Measurements from ENCODE around the gene FATE1.
A peak's percentile ranks its signal among the peaks of the same experiment; 100 is the strongest.

The FATE1 gene

DNA sequence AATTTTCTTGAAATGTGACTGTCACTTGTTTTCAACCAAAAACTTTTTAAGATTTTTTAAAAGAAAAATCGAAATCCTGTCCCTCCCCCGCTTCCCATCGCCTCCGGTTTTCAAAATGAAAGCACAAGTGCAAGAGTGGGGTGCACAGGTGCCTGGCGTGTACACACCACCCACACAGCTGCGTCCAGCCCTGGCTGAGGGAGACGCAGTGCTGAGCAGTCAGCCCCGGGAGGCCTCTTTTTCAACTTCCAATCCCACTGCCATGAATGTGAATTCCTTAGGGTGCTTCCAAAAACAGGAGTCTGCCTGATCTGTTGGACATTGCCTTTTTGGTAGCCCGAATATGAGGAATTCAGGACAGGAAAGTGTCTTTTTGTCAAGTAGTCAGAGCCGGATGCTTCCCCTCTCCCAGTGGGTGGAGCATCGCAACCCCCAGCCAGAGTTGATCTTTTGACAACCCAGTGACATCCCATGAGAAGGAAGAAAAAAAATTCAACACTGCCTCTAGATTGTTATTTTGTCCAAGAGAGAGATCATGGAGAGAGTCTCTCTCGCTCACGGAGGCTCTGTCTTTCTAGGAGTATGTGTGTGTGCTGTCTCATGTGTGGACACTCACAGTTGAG is 11.7 kb upstream of the FATE1 start:
- no peak for DNase-seq

DNA sequence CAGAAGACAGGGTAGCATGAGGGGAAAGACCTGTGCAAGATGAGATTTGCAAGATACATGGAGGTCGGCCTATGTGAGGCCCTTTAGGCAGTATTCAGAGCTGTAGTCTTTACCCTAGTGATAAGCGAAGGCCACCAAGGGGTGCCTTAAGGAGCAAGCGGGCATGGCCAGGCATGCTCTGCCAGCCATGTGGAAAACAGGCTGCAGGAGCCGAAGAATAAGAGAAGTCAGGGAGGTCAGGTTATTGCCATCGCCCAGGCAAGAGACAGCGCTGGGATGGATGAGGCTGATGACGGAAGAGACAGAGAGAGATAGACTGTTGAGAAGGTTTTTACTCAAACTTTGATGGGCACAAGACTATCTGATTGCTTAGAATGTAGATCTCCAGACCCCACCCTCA is 7.0 kb upstream of the FATE1 start:
- DNase-seq: no peak

DNA sequence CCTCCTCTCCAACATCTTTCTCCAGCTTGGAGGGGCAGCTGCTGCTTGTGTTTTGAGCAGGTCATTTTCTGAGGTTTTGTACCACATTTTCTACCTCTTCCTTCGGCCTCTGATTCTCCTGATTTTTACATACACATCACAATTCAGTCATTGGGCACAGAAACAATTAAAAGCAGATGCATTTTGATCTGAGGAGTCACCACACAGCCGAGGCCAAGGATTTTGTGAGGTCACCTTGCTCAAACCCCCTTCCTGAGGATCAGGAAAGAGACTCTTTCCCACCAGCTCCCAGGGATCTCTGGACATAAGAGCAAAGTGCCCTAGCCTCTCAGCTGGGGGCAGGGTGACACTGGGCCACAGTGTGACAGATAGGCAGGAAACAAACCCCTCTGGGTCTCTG is 5.4 kb upstream of the FATE1 start:
- DNase-seq: no peak

DNA sequence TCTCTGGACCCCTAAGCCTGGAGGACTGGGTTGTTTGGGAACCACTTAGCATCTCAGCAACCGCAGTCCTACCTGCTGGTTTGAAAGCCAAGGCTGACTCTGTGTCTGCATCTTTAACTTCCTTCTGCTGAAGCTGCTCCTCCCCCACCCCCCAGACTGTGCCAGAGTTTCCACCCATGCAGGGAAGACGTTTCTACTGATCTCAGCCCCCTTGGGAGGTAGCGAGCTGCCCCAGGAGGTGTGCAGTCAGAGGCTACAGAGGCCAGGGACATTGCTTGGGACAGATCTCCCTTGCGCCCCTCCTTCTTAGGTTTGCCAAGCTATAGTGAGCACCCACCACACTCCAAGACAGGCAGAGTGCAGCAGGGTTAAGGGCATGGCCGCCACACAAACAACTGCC is 4.7 kb upstream of the FATE1 start:
- DNase-seq: no peak

DNA sequence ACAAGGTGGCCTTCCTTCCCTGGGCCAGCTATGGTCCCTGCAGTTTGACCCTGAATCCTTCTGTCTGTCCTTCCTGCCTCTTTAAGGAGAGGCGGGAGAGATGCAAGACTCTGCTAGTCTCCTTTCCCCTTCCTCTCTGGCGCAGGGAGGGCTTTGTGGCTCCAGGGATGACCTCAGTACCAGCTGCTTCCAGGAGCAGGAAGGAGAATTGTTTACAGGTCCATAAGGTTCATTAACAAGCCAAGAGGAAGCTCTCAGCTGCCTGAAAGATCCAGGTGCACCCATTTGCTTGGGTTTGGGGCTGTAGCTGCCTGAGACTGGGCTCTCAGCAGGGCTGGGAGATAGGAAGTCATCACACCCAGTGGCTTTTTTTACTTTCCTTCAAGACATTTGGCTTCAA is 4.0 kb upstream of the FATE1 start:
- DNase-seq: no peak

DNA sequence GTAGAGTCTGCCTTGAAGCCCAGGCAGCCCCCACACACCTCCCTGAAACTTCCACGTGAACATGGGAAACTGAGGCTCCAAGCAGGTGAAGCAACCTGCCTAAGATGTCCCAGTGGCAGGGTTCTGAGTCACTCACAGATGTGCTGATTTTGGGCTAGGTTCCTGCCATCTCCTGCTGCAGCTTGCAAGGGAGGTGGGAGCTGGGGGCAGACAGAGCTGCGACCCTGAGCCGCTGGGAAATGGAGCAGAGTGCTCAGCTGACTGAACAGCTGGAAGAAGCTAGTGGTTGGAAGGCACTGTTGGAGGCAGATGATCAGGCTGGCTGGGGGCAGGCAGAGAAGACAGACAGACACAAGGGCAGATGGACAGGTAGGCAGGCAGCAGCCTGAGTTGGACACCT is 3.6 kb upstream of the FATE1 start:
- DNase-seq: no peak

DNA sequence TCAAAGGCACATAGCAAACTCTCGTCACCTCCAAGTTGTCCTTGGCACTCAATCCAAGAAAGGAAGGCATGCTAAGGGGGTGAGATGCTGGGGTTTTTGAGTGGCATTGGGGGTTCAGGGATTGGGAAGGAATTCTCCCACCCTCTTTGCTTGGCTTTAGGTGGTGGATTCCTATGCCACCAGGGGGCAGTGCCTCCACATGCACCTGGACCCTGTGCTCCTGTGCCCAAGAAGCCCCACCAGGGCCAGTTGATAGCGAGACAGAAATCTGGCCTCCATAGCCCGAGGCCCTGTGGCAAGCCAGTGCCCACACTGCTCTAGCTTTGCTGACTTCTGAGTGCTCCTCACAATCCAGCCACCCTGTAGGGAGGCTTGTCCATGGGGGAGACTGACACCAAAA is 2.0 kb upstream of the FATE1 start:
- peak; percentile 30 for DNase-seq

DNA sequence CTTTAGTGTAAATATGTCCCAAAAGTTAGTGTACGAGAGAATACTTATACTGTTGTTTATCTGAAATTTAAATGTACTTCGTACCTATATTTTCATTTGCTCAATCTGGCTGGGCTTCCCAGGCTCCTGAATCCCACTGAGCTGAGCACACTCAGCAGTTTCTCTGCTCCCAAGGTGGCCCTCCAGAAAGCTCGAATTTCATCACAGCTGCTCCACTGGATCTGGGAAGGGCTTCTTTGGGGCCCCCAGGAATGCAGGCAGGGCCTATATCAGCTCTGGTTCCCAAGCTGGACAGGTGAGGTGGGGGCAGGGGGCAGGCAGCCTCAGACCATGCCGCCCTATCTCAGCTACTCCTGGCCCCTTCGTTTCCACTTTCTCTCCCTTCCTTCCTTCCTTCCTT is 1.5 kb upstream of the FATE1 start:
- DNase-seq: no peak

DNA sequence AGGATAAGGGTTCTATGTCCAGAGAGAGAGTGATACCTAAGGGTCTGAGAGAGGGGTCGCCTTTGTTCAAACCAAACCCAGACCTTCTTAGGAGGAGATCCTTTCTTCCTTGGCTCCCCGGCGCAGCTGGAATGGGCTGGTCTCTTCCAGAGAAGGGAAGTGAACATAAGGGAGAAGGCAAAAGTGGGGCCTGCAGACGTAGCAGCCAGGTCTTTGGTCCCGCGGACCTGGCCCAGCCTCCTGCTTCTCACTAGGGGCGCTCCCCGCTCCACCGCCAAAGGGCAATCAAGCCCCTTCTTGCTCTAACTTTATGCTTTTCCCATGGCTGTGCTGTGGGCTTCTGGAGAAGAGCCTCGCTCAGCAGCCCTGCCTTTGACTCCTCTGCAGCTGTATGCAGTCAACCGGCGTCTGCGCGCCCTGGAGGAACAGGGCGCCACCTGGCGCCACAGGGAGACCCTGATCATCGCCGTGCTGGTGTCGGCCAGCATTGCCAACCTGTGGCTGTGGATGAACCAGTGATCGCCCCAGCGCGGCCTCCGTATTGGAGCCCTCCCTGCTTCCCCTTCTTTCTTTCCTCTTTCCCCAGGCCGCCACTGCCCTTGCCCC is 6.5 kb downstream of the FATE1 start:
- peak; percentile 36 for DNase-seq

DNA sequence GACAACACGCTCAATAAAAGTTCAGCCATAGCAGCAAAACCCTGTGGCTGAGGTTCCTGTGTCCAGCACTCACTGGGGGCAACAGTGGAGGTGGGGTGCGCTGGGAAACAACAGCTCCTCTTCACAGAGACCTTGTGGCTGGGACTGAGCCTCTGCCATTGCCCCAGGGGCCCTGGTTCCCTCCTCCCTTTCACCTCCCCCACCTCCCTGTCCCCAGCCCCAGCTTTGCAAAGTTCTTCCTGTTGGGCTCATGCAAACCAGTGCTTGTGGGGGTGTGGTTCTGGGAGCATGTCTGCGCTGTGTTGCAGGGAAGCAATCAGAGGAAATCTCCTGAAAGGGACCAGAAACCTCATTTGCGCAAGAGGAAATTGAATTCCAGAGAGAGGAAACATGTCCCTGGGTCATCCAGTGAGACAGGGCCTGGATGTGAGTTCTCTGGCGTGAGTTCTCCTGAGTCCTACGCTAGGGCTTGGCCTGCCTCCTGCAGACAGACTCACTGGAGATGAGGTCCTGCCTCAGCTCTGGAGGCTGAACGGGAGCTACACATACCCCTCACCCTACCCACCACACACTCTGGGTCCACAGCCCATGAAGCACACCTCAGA is 7.4 kb downstream of the FATE1 start:
- no peak for DNase-seq

DNA sequence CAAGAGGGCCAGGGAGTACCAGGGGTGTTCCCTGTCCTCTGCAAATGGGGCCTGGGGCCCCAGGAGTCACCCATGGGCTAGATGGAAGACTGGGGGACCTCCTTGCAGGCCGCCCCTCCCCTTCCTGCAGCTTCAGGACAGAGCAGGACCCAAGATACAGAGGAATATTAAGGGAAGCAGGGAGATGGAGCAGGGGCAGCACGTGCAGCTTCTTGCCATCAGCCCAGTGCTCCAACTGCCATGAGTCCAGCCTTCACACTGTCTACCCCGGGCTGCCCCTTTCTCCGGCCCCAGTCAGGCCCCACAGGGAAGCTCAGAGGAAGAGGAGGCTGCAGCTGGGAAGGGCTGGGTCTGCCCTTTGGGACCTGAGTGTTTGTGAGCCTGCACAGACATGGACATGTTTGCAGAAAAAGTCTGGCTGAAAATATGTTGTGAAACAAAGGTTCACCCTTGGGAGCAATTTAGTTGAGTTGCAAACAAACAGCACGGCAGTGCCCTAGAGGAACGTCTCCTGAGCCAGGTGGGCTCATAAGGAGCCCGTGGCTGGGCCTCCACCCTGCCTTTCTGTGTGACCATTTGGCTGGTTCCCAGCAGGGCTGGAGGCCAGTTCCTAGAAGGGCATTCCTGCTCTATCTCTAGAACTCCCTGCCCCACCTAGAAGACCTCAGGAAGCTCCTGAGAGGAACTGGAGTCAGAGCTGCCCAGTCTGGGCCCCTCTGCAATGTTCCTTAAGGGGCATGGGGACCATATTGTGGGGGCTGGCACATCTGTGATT is 8.9 kb downstream of the FATE1 start:
- DNase-seq: no peak

DNA sequence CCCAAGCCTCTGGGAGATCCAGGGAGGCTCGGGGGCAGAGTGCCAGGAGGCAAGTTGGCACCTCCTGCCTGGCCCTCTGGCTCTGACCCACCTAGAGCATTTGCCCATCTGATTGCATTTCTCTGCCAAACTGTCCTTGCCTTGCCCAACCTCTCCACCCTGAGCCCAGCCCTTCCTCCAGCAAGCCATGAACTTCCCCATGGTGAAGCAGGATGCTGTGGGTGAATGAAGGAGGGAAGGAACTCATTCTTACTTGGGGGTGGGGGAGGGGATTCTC is 9.4 kb downstream of the FATE1 start:
- DNase-seq: no peak

DNA sequence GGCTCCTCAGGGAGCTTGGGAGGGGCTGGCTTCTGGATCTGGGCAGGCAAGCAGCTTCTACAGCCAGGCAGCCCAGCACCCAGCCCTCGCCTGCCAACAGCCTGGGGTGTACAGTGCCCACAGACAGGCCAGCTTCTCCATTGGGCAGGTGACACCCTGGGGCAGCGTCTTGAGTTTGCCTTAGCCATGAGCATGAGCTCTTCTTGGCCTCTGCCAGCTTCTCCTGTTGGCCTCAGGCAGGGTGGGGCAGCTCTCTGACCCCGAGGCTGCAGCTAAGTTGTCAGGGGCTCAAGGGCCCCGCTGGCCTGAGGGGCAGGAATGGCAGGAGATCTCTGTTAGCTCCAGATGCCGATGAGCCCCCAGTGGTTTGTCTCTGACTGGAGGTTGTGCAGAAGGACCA is 10.9 kb downstream of the FATE1 start:
- DNase-seq: no peak

DNA sequence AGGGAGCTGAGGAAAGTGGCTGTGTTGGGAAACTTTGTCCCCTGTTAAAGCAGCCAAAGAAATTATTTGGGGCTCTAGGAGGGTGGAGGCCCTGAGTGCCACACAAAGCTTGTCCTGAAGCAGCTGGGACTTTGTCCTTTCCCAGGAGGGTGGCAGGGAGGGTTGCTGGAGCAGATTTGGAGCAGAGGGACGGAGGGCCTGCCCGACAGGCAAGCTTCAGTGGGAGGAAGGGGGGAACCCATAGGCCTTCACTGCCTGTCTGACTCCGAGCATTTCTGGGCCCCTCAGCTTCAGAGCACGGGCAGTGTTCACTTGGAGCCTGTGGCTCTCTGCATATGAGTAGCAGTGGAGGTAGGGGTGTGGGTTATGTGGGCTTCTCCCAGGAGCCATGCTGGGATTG is 11.5 kb downstream of the FATE1 start:
- DNase-seq: no peak

DNA sequence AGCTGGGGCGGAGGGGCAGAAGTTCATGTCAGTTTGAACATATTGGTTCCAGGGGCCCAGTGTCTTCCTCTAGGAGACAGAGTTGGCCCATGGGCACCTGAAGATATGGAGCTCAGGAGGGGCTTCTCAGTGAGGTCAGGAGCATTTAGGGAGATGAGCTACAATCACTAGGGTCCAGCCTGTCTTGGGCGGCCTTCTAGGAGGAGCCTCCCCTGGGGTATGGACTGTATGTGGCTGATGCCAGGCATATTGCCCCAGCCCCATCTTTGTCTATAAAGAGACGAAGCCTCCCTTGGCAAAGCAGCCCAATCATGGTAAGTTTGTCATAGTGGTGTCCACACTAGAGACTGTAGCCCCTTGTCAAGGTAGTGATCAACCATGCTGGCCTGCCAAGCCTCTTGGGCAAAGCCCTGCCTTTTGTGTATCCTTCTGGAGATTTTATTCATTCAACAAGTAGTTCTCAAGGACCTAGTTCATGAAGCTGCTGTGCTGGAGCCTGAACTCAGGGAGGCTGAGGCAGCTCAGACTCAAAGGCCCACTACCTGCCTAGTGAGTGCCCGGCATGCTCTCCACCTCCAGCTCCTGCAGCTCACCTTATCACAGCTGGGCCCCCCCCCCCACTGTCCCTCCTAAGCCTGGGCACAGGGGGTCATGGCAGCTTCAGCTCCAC is 13.4 kb downstream of the FATE1 start:
- DNase-seq: no peak

DNA sequence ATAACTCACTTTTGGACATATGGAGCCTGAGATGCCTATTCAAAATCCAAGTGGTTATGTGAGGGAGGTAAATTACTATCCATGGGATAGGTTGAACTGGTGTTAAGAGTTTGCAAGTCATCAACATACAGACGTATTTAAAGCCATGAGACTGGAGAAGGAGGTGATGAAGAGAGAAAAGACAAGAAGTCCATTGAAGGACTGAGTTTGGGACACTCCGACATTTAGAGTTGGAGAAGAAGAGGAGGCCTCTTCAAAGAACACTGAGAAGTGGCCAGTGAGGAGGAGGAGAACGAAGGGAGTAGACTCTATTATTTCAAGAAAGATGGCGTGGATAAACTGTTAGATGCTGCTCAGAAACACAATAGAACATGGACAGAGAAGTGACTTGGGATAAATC is 18.6 kb downstream of the FATE1 start, which contains the start of gene CNGA2:
Gene CNGA2 (plus strand): TSS at position 301 of the 400 bp plus-strand sequence. CDS start 3,738 bp downstream, outside the sequence.
- no peak for DNase-seq

DNA sequence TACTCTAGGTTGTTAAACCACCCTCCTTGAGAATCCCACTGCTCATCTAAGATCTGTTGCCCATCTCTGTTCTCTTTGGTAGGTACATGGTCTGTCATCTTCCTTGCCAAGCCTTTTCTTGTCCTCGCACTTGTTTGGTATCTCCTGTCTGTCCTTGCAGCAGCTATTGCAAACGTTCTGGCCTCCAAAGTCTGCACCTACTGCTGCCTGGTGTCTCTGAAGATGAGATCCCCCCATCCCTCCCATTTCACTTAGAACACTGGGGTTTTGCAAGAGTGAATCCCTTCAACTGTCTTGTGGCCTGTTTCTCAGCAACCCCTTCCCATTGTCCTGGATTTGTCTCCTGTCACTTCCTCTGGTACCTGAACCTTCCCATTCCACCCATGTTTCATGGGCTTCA is 19.4 kb downstream of the FATE1 start:
- DNase-seq: no peak

DNA sequence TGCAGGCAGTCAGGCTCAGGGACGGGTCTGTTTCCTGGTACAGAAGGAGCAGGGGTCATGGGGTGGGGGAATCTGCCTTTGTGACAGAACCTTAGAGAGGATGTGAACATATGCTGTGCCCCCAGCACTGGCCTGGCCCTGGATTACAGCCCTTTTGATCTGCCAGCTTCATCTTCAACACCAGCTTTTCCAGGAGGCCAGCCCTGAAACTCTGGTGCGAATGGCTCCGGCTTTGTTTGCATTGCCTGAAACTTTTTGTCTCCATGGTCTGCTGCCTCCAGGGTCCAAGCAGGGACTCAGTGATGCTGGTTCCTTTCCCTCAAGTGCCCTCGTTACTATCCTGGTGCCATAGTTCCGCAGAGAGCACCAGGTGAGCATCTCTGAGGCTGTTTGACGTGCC is 20.9 kb downstream of the FATE1 start:
- DNase-seq: no peak

DNA sequence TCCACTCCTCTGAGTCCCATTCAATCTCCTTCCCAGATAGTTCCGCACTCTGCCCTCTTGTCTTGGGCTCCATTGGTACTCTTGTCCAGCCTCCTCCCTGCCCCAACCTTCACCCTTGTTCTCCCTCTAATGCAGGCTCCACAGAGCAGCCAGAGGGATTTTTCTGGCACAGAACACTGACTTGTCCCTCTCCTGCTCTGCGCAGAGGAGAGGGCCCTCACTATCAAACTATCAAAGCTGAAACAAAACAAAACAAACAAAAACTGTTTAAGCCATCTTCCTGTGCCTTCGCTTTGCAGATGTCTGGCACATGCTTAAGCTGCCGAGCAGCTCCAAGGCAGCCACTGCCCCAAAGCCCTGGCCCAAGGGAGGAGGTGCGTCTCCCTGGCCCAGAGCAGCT is 21.7 kb downstream of the FATE1 start:
- DNase-seq: no peak

DNA sequence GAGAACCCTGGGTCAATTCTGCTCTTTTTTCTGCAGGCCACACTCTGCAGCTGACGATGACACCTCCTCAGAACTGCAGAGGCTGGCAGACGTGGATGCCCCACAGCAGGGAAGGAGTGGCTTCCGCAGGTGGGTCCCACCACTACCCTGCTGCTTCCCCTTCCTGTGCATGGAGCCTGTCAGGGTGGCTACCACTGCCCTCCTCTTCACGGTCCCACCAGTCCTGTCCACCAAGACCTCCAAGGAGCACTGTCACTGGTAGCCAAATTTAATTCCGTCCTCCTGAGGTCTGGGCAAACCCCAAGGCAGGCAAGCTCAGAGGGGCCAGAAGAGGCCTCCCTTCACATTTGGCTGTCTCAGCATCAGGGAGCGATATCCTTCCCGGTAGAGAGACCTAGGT is 22.9 kb downstream of the FATE1 start:
- no peak for DNase-seq

DNA sequence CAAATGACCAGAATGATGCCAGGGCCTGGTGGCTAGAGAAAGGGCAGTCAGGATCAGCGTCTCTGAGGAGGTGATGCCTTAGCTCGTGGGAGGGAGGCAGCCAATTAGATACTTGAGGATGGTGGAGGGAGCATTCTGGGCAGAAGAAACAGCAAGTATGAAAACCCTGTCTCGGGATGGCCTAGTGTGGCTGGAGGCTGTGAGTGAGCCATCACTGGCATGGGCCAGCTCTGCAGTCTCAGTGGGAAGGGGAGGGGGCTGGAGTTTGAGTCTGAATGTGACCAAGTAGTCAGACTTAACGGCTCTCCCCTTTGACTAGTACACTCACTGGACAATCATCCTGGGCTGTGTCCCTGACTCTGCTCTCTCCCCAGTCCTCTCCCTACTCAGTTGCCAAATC is 25.8 kb downstream of the FATE1 start:
- DNase-seq: no peak

DNA sequence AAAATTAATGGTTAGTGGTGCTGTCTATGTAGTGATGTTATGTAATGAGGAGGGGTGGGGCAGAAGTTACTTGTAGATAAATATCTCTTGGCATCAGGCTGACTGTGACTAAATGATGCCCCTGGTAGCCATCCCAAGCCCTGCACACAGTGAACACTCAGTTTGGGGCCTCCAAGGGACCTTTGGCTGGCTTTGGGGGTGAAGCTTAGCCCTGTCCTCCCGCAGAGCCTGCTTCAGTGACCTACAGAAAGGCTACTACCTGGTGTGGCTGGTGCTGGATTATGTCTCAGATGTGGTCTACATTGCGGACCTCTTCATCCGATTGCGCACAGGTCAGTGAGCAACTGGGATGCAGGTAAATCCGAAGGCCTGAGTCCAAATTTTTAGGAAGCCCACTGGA is 26.5 kb downstream of the FATE1 start:
- DNase-seq: no peak

DNA sequence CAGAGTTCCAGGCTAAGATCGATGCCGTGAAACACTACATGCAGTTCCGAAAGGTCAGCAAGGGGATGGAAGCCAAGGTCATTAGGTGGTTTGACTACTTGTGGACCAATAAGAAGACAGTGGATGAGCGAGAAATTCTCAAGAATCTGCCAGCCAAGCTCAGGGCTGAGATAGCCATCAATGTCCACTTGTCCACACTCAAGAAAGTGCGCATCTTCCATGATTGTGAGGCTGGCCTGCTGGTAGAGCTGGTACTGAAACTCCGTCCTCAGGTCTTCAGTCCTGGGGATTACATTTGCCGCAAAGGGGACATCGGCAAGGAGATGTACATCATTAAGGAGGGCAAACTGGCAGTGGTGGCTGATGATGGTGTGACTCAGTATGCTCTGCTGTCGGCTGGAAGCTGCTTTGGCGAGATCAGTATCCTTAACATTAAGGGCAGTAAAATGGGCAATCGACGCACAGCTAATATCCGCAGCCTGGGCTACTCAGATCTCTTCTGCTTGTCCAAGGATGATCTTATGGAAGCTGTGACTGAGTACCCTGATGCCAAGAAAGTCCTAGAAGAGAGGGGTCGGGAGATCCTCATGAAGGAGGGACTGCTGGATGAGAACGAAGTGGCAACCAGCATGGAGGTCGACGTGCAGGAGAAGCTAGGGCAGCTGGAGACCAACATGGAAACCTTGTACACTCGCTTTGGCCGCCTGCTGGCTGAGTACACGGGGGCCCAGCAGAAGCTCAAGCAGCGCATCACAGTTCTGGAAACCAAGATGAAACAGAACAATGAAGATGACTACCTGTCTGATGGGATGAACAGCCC is 28.0 kb downstream of the FATE1 start:
- no peak for DNase-seq

Measured in activated CD4-positive, alpha-beta T cell treated with anti-CD3 and anti-CD28 coated beads, Interleukin-10, Interleukin-2, amounts not matched to agents 100 ng/mL and 50 ng/mL, durations not matched to agents 16 hours and 8 hours (primary cell).